ENCODE data around the gene THSD4. TPM values are rescaled to one million over a fixed set of nuclear protein-coding genes. Genes with fewer than 3 reads are reported as not detected.

Gene THSD4
- total RNA-seq, 1 donor from 2014 or later, result 2.7 TPM

DNA sequence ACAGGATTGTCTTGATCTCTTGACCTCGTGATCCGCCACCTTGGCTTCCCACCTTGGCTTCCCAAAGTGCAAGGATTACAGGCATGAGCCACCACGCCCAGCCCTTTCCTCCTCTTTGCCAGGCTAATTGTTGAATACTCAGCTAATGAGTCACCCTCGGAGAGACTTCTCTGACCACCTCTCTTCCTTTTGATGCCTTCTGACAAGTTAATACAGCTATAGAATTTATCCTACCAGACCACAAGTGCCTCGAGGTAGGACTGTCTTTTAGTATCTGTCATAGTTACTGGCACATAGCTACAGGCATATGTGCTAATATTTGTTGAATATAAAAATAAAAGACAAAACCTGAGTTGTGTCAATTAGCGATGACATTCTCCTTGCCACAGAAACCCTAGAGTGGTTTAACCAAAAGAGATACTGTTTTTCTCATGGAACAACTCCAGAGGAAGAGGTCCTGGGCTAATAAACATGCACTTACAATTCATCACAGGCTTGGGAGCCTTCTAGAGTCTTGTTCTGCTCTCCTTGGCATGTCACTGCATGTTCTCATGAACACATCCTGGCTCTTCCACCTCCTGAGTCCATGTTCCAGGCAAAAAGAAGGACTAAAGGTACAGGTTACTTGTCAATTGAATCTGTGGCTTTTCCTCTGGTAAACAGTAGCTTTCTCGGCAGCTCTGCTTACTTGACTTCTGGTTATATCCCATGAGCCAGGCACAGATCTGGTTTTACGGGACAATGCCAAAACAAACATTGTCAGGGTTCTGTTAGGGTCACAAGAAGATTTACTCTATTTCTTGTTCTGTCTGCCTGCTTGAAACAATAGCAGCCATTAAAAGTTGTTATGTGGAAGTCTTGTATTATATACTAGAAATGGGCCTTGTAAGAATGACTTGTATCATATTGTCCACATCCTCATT is 332.3 kb downstream of the THSD4 start:
- DNase-seq (ENCODE audit: low read depth), result peak; percentile 6

DNA sequence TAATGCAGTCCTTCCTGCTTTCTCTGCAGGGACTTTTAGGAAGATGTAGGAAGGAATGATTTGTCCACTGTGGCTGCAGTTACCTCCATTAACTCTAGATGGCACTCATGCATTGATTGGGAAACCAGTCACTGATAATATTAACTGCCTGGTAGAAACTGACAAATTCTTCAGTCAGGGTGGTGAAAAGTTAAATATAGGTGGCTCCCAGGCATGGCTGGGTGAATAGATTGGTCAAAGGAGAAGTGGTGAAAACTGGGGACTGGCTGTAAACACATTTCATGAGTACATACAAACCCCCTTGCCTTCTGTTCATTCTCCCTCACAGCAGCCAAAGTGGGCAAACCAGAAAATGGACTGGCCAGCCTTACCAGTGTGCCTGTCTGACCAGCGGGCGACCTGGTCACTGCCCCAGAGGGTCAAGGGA is 333.4 kb downstream of the THSD4 start:
- peak; percentile 82 for DNase-seq (ENCODE audit: low read depth)

DNA sequence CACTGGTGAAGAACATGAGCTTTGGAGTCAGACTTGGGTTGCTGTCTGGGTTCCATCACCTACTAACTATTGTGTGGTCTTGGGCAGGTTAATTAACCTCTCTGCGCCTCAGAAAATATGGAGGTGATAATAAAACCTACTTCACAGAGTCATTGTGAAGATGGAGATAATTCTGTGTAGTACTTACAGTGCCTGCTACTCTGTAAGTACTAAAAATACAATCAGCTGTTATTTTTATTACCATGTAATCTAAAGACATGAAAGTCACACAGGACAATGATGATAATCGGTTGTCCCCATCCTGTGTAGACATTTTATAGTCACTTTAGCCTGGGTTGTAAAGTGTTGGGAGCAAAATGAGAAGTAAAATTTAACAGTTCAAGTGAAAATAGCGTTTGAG is 334.1 kb downstream of the THSD4 start:
- DNase-seq (ENCODE audit: low read depth), result no peak

DNA sequence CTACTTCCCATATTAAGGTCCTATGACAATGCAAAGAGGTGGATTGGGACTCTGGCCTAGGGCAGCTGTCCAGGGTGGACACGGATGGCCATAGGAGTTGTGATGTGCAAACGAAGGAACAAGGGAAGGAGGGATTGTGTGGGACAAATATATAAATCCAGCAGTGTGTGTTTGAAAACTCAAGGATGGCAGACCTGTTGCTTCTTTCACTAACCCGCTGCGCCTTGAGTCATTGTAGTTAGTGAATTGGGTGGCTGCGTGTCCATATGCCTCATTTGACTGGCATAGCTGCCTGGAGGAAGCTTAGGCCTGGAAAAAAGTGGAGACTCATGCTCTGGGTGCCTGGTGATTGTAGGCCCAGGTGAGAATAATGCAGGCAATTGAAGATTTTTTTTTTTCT is 334.7 kb downstream of the THSD4 start:
- DNase-seq (ENCODE audit: low read depth), result no peak

DNA sequence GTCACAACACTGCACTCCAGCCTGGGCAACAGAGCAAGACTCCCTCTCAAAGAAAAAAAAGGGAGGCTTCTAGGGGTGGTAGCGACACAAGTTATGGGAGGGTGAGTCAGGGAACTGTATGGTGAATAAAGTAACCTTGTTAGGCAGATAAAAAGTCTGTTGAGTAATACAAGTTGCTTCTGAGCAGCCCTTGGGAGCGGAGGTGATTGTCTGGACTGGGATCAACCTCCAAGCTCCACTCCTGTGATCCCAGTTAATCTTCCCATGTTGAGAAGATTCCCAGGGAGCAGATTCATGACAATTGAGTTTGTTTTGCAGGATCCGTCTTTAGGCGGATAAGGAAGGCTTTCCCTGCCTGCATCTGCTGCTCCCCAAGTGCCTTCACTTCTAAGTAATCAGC is 335.9 kb downstream of the THSD4 start:
- no peak for DNase-seq (ENCODE audit: low read depth)

DNA sequence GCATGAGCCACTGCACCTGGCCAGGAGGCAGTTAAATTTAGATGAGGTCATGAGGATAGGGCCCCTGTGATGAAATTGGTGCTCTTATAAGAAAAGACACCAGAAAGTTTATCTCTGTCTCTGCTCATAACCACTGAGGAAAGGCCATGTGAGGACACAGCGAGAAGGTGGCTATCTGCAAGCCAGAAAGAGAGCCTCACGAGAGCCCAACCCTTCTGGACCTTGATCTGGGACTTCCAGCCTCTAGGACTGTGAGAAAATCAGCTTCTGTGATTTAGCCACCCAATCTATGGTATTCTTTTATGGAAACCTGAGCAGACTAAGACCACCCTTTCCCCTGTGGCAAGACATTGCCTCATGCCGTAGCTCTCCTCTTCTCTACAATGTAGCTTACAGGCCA is 337.6 kb downstream of the THSD4 start:
- DNase-seq (ENCODE audit: low read depth), result no peak

DNA sequence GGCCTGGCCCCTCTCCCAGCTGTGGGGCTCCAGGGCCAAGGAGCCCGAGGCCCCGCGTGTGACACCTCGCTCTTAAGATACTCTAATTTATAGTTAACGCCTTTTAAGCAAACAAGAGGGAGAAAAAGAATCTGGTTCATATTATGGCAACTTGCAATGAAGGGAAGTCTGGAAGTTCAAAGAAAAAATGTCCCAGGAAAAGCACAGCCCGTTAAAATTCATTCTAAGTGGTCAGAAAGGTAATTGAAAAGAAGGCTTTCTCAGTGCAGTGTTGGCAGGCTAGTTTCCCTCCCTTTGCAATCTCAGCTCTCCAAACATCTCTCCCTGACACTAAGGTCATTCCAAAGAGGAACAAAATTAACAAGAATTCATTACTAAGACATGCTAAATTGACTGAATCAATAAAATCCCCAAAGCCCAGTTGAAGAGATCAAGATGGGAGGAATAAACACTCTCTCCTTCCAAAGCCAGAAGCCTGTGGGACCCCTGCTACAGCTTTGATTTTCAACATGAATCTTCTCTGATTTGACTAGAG is 339.3 kb downstream of the THSD4 start:
- DNase-seq (ENCODE audit: low read depth), result no peak

DNA sequence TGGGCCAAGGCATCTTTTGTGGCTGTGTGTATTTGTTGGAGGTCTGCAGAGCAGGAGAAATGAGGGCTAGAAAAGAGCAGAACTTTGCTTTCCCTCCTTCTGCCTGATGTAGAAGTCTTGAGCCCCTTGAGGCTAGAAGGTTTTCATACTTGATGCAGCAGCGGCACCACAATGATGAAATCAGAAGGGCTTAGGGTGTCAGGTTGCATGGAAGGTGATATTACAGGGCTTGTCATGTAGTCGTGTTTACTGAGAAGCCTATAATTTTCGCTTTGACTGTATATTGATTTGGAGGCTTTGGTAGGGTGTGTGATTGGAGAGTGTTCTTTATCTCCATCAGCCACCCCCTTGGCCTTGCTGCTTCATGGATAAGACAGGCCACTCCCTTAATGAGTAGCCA is 339.8 kb downstream of the THSD4 start:
- no peak for DNase-seq (ENCODE audit: low read depth)

DNA sequence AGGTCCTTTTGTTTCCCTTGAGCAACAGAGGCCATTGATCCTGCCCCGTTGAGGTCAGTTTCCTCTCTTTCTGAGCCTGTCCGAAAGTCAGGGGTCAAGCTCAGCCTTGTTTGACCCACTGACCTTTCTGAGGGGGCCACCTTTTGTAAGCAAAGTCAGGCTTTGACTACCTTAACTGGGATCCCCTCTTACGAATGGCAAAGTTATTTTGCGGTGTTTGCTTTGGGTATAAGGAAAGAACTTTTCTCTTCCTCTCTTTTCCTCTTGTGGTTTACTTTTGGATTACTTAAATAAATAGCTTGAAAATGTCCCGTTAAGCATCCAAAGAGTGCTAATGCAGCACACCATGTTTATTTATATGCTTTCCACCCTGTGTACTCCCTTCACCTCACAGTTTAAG is 340.6 kb downstream of the THSD4 start:
- no peak for DNase-seq (ENCODE audit: low read depth)

DNA sequence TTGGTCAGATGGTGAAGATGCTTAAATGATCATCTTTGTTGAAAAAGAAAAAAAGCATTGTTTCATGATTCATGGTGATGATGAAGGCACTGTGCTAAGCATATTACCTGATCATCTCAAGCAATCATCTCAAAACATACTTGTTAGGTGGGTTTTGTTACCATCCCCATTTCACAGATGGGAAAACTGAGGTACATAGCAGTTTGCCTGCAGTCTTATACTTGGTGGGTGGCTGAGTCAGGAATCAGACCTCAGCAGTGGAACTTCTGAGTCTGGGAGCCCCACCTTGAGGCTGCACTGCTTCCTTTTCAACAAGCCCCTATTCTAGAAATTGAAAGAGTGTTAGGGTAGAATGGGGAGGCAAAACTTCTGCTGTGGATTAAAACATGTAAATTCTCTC is 341.1 kb downstream of the THSD4 start:
- no peak for DNase-seq (ENCODE audit: low read depth)

DNA sequence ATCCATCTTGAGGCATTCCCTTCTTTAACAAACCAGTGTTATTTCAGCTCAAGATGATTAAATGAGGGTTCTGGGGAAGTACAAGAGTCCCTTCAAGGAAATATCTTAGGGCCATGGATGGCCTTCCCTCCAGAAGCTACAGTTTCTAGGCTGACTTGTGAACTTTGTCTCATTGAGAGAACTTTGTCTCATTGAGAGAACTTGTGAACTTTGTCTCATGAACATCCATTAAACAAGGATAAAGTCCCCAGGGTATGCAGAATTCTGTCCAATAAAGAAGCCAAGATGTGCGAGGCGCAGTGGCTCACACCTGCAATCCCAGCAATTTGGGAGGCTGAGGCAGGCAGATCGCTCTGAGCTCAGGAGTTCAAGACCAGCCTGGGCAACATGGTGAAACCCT is 341.5 kb downstream of the THSD4 start:
- DNase-seq (ENCODE audit: low read depth), result no peak

DNA sequence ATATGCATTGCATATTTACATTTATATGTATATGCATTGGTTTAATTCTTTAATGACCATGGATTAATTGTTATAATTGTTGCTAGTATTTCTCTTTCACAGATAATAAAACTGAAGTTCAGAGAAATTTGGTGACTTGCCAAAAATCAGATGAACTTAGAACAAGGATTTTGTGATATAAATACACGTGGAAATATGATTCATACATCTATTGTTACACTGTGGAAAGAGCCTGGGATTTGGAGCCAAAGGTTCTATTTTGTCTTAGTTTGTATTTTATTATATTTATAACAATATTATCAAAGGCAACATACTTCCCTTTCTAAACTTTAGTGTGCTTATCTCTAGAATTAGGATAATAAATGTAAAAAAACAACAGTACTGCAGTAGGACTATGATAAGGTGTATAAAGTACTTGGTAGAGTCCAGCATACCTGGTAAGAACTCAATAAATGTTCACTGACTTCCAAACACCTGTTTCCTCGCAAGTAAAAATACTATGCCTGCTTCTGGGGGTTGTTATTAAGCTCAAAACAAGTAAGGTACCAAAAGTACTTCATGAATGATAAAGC is 342.9 kb downstream of the THSD4 start:
- peak; percentile 22 for DNase-seq (ENCODE audit: low read depth)

DNA sequence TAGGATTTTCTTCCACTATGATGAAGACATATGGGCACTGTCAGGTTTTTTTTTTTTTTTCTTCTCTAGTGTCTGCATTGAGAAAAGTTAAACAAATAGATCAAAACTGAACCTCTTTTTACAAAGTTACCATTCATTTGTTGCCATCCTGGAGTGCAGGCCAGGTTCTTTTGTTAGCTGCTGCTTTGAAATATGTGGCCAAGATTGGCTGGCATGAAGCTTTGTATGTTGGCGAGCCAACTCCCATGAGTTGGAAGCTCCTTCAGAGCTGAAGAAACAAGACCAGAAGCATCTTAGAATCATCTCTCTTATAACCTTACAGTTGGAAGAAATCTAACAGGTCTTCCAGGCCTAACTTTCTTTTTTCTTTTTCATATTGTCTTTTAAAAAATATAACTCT is 346.5 kb downstream of the THSD4 start:
- DNase-seq (ENCODE audit: low read depth), result no peak

DNA sequence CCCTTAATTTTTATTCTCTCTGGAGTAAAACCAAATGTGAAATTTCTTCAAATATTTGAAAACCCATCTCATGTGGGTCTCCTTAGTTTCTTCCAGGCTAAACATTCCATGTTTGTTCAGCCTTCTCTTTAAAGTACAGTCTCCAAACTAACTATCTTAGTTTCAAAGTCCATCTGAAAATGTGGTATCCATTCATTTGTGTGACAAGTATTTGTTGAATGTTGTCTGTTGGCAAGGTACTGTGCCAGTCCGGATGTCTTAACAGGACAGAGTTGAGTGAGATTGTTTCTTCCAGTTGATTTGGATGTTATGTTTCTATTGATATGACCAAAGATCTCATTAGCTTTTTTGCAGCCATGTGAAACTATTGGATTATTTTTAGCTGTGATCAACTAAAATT is 347.4 kb downstream of the THSD4 start:
- no peak for DNase-seq (ENCODE audit: low read depth)

DNA sequence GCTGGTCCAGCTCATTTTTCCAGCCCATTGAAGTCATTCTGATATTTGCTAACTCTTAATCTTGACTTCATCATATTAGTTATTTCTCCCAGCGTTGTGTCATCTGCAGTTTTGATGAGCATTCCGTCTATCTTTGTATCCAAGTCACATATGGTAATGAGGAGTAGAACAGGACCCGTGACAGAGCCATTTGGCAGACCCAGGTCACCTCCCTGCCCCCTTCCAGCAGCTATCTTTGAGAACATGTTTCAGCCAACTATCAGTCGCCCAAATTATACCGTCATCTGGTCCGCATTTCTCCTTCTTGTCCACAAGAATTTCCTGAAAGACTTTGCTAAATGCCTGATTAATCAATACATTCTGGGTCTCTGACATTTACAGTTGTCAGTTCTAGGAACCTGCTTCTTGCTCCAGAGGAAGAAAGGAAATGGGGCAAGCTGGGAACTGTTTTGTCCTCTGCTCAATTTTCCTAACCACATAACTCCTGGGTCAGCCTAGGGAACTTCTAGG is 347.9 kb downstream of the THSD4 start:
- DNase-seq (ENCODE audit: low read depth), result no peak

DNA sequence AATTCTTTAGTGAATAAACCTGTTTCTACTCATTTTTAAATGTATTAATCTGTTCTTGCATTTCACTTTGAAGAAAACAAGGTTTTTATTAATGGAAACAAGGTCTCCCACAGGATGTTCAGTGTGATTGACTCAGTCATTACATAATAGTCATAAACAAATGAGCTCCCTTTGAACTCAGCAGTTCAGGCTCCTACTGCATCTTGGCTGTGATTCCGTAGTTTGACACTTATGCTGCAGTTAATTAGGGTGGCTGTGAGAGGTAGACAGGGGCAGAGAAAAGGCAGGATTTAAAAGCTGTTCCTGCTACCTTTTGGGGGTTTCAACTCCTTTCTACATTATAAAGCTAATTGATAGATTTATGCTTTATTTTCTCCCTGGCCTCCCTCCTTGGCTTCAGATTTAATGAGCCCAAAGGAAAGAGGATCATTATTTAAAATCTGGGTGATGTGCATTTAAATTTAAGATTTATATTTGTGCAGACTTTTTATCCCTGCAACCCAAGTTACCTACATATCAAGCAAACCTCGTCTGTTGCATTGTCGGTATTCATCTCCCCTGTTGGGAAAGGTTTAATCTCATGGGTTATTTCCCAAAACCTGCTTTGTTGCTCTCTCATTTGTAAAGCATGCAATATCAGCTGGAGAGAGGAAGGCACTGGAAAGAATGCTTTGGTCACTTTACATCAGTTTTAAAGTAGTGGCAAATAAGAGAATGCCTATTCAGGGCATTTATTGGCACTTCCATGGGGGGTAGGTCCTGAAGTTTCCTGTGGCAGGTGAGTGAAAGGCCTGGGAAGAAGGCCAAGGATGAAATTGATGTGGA is 350.1 kb downstream of the THSD4 start:
- DNase-seq (ENCODE audit: low read depth), result no peak

DNA sequence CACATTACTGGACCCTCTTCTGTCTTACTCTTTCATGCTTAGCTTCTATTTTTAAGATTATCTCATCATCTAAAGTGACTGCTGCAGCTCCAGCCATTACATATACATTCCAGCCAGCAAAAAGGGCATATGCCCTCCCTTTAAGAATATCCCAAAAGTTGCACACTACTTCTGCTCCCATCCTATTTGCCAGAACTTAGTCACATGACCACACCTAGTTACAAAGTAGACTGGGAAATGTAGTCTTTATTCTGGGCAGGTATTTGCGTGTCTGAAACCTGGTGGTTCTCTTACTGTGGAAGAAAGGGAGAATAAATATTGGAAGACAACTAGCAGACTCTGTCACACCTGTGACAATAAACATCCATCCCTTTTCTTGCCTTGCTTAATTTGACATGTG is 353.4 kb downstream of the THSD4 start:
- DNase-seq (ENCODE audit: low read depth), result no peak

DNA sequence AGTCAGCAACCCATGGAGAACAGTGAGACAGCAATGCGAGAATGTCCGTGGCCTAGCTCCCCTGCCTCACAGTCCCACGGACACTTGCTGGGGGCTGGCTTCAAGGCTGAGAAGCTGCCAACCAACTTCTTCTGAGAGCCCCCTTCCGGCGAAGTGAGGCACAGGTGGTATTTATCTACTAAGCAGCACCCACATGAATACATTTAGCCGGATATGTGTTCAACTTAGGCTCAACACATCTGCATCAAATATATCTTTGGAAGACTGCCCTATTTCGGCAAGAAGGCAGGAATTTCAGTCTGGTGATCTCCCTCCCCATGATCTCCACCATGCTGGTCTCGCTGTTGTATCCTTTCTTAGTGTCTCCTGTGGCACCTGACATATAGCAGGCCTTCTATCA is 354.1 kb downstream of the THSD4 start:
- DNase-seq (ENCODE audit: low read depth), result no peak

DNA sequence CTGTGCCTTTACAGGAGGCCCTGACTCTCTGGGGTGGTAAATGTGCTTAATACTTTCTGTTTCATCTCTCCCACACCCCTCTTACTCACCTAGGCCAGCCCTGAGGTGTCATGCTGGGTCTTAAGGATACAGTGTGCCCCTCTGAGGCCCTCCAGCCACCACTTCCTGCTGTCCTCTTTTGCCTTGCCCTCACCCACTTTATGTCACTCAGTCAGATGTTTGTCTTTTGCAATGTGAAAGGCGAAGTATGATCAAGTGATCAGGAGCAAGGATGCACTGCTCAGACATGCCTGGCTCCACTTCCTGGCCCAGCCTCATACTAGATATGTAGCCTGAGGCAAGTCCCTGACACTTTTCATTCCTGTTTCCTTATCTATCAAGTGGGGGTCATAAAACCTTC is 356.1 kb downstream of the THSD4 start:
- DNase-seq (ENCODE audit: low read depth), result no peak

DNA sequence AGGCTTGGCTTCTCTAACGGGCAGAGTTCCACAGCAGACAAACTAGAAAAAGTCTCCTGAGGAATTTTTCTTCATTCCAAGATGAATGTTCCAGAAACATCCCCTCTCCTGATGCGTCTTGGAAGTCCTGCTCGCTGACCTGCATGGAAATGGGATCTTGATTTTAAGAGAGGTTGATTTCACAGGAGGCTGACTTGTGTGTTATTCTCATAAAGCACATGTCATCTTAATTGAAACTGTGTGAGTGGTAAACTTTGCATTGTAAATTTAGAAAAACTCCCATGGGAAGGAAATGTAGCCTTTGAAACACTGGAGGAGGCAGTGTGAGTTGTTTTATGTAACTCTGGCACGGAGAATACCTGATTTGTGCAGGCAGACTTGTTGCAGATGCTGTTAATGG is 357.3 kb downstream of the THSD4 start:
- no peak for DNase-seq (ENCODE audit: low read depth)

DNA sequence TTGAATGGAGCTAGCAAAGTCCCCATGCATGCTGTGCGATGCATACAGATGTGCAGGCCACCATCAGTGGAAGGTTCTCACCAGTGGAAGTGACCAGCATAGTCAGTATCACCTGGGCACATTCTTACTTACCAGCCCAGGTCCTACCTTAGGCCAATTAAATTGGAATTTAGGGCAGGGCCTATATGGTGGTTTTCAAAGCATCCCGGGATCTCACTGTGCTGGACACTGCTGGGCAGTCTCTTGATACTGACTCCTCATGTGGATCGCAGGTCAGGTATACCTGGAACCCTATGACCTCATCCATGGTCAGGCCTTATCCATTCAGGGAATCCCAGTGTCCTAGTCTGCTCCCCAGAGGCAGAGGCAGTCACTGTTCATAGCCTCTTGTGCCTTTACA is 358.5 kb downstream of the THSD4 start:
- no peak for DNase-seq (ENCODE audit: low read depth)

DNA sequence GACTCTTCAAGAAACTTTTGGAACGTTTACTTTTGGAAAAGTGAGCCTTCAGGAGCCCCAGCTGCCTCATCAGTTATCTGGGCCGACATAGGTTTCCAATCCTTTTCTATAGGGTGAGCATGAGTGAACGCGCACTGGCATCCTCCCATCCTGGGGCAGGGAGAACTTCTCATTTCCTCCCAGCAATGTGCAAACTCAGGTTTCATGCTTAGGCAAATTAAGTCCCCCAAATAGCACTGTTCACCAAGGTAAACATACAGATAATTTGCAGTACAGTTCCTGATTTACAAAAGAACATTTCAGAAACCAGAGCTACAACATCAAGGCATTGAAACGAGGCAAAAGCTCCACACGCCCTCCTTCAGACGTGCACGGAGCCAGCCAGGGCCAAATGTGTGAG is 361.6 kb downstream of the THSD4 start:
- DNase-seq (ENCODE audit: low read depth), result no peak
